ENCODE results near the gene VWDE. TPM values are rescaled to one million over a fixed set of nuclear protein-coding genes. Genes with fewer than 3 reads are reported as not detected.

The VWDE gene
- total RNA-seq, 1 experiment from 2014 or later = 13.7 TPM

GRCh38 chr7:12373580-12374263, 29.9 kb downstream of the VWDE start:
- Histone ChIP-seq H3K4me2 (ENCODE audit: low read length) (no peak overlapping the region), H2AFZ (ENCODE audit: low read depth, low read length, poor library complexity, severe bottlenecking) (no peak overlapping the region), H3K9ac (ENCODE audit: low read length) (no peak overlapping the region), H4K20me1 (ENCODE audit: insufficient read depth) (no peaks in the 10 kb centered on the region), H3K4me1 (ENCODE audit: control insufficient read depth in 1 of 2, insufficient read depth in 2 of 2, low read length in 2 of 2) (no peaks in the 10 kb centered on the region), H3K9me2 (ENCODE audit: insufficient read depth) (no peaks in the 10 kb centered on the region), H3K36me3 (ENCODE audit: control insufficient read depth in 1 of 2, insufficient read depth in 2 of 2, low read length in 2 of 2) (peaks cover 0 to 16% of the 10 kb centered on the region in 2 experiments; a peak in 1 of 4 replicates), H3K27me3 (ENCODE audit: insufficient read depth, low read length) (no peaks in the 10 kb centered on the region), H3K4me3 (replicated peaks in 1 of 2; ENCODE audit: low read depth in 1 of 2, low read length in 2 of 2) (no peak overlapping the region), H3K9me3 (ENCODE audit: control insufficient read depth in 1 of 2, insufficient read depth in 1 of 2, low read depth in 1 of 2, low read length in 2 of 2) (no peaks in the 10 kb centered on the region), H3K27ac (ENCODE audit: low read depth, low read length) (no peak overlapping the region), H3K79me2 (ENCODE audit: insufficient read depth, low read length) (no peaks in the 10 kb centered on the region)
- ChIA-PET POLR2A (no interaction called here), RAD21 (ENCODE audit: low non-redundant PET in 1 of 2, low total read pairs in 2 of 2, uncharacterized antibody in 2 of 2, unreplicated experiment in 2 of 2) (no interaction called here), CTCF (no interaction called here)
- intact Hi-C loops (cut with micrococcal nuclease) = no loop called here
- BruUV-seq (replicated peaks) = no TSS peak
- ATAC-seq = no peak
- DNase-seq (ENCODE audit: low read depth, low spot score) = no peak
- TF ChIP-seq MAX (IDR thresholded peaks at IDR 0.05) (no peak), SP1 (IDR thresholded peaks at IDR 0.05; ENCODE audit: low read depth) (no peak), POLR2A (IDR thresholded peaks at IDR 0.05; ENCODE audit: borderline replicate concordance, extremely low read depth, insufficient read depth, insufficient read length) (no peak), EZH2 (IDR thresholded peaks at IDR 0.05) (no peak)
- TF ChIP-seq, protein P1, sequence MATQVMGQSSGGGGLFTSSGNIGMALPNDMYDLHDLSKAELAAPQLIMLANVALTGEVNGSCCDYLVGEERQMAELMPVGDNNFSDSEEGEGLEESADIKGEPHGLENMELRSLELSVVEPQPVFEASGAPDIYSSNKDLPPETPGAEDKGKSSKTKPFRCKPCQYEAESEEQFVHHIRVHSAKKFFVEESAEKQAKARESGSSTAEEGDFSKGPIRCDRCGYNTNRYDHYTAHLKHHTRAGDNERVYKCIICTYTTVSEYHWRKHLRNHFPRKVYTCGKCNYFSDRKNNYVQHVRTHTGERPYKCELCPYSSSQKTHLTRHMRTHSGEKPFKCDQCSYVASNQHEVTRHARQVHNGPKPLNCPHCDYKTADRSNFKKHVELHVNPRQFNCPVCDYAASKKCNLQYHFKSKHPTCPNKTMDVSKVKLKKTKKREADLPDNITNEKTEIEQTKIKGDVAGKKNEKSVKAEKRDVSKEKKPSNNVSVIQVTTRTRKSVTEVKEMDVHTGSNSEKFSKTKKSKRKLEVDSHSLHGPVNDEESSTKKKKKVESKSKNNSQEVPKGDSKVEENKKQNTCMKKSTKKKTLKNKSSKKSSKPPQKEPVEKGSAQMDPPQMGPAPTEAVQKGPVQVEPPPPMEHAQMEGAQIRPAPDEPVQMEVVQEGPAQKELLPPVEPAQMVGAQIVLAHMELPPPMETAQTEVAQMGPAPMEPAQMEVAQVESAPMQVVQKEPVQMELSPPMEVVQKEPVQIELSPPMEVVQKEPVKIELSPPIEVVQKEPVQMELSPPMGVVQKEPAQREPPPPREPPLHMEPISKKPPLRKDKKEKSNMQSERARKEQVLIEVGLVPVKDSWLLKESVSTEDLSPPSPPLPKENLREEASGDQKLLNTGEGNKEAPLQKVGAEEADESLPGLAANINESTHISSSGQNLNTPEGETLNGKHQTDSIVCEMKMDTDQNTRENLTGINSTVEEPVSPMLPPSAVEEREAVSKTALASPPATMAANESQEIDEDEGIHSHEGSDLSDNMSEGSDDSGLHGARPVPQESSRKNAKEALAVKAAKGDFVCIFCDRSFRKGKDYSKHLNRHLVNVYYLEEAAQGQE (IDR thresholded peaks at IDR 0.05; ENCODE audit: low read depth) = no peak

- Histone ChIP-seq H3K9ac (ENCODE audit: low read length) (no peak overlapping the region), H3K79me2 (ENCODE audit: insufficient read depth, low read length) (no peaks in the 10 kb centered on the region), H3K27ac (ENCODE audit: low read depth, low read length) (no peak overlapping the region), H3K4me2 (ENCODE audit: low read length) (no peak overlapping the region), H3K9me3 (ENCODE audit: control insufficient read depth in 1 of 2, insufficient read depth in 1 of 2, low read depth in 1 of 2, low read length in 2 of 2) (no peaks in the 10 kb centered on the region), H3K4me3 (replicated peaks in 1 of 2; ENCODE audit: low read depth in 1 of 2, low read length in 2 of 2) (no peak overlapping the region), H4K20me1 (ENCODE audit: insufficient read depth) (no peaks in the 10 kb centered on the region), H3K9me2 (ENCODE audit: insufficient read depth) (no peaks in the 10 kb centered on the region), H2AFZ (ENCODE audit: low read depth, low read length, poor library complexity, severe bottlenecking) (no peak overlapping the region), H3K27me3 (ENCODE audit: insufficient read depth, low read length) (no peaks in the 10 kb centered on the region), H3K4me1 (ENCODE audit: control insufficient read depth in 1 of 2, insufficient read depth in 2 of 2, low read length in 2 of 2) (no peaks in the 10 kb centered on the region), H3K36me3 (ENCODE audit: control insufficient read depth in 1 of 2, insufficient read depth in 2 of 2, low read length in 2 of 2) (peaks cover 0 to 16% of the 10 kb centered on the region in 2 experiments; a peak in 1 of 4 replicates)
- intact Hi-C loops (cut with micrococcal nuclease) = no loop called here
- TF ChIP-seq, protein P2, sequence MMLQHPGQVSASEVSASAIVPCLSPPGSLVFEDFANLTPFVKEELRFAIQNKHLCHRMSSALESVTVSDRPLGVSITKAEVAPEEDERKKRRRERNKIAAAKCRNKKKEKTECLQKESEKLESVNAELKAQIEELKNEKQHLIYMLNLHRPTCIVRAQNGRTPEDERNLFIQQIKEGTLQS (IDR thresholded peaks at IDR 0.05) = no peak
- TF ChIP-seq SP1 (IDR thresholded peaks at IDR 0.05; ENCODE audit: low read depth) = no peak
- no peak for TF ChIP-seq EZH2 (IDR thresholded peaks at IDR 0.05)
- no peak for TF ChIP-seq RAD21 (IDR thresholded peaks at IDR 0.05; ENCODE audit: low read depth)
- no peak for TF ChIP-seq MAX (IDR thresholded peaks at IDR 0.05)
- TF ChIP-seq POLR2AphosphoS5 (IDR thresholded peaks at IDR 0.05; ENCODE audit: low read depth, low read length) = no peak
- TF ChIP-seq ZFX (IDR thresholded peaks at IDR 0.05) = no peak
- TF ChIP-seq CEBPB (IDR thresholded peaks at IDR 0.05; ENCODE audit: low read depth) = no peak
- no peak for TF ChIP-seq SRF (IDR thresholded peaks at IDR 0.05; ENCODE audit: low read depth)
- DNase-seq (ENCODE audit: low read depth, low spot score) (no peak), ATAC-seq (no peak)
- ChIA-PET CTCF (no interaction called here), RAD21 (ENCODE audit: low non-redundant PET in 1 of 2, low total read pairs in 2 of 2, uncharacterized antibody in 2 of 2, unreplicated experiment in 2 of 2) (no interaction called here), POLR2A (no interaction called here)
- no TSS peak for BruUV-seq (replicated peaks)
These were observed 33.4 kb downstream of the VWDE start for GRCh38 chr7:12370249-12370648.
